ENCODE data around the gene KLHL9. TPM values are rescaled to one million over a fixed set of nuclear protein-coding genes. Genes with fewer than 3 reads are reported as not detected.
"Not testable (repeated sequence)": the region's sequence is repeated elsewhere in the genome, so short reads cannot be mapped to it uniquely, and the experiment has no call there.

The KLHL9 gene
- total RNA-seq (2014; rRNA removed; shearing (Covaris generic)) = 37.1 and 41.6 TPM in 2 replicates

DNA sequence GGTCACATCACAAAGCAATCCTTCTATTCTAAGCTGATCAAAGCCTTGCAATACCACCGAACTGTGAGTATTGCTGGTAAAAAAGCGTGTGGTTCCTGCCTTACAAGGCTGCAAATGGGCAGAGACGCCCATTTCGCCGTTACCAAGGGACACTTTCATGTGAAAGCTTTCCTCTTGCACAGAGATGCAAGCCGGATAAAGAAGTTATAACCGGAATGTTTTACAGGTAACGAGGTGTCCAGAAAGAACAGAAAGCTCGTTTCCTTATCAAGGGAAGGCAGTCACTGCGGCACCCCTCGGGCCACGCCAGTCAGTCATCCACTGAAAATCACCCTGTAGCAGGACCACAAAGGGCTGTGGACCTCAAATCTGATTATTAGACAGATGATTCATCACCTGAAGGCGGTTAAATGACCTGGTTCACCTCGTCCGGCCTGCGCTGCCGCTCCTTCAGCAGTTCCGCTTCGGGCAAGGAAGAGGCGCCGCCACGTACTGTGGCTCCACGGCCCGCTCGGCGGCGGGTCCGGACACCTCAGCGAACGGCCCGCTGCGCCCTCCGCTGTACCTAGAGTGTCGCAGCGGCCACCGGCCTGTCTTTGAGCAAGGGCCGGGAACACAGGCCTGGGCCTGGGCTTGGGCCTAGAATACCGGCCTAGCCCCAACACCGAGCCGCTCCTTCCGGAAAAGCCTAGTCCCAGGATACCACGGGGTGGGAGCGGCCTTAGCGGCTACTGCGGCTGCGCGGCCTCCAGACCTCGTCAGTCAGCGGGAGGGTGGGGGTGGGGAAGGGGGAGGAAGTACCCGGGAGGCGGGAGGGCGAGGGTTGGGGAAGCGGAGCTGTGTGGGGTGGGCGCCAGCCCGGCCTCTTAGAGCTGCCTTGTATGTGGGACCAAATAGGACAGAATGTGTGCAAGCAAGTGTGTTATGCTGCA lies at the start of gene KLHL9:
KLHL9 (minus strand) TSS at position 704 of the 932 bp plus-strand sequence; CDS start at position 159, 545 bp downstream.
- peak; percentile 82 for DNase-seq (ENCODE audit: low spot score)

GRCh38 chr9:21383627-21384026 lies 48.4 kb upstream of the KLHL9 start:
- DNase-seq (ENCODE audit: low spot score) = no peak

GRCh38 chr9:21381448-21382339 lies 46.5 kb upstream of the KLHL9 start:
- DNase-seq (ENCODE audit: low spot score) = no peak

- DNase-seq (ENCODE audit: low spot score) = not testable (repeated sequence)
Measured at GRCh38 chr9:21371467-21371866, 36.3 kb upstream of the KLHL9 start.

GRCh38 chr9:21367957-21368356 lies 32.8 kb upstream of the KLHL9 start, which contains the start of gene IFNA13:
Gene IFNA13, minus strand, starts transcription at chr9:21368057. Its CDS starts 47 bp downstream, at chr9:21368010.
- no peak for DNase-seq (ENCODE audit: low spot score)

DNA sequence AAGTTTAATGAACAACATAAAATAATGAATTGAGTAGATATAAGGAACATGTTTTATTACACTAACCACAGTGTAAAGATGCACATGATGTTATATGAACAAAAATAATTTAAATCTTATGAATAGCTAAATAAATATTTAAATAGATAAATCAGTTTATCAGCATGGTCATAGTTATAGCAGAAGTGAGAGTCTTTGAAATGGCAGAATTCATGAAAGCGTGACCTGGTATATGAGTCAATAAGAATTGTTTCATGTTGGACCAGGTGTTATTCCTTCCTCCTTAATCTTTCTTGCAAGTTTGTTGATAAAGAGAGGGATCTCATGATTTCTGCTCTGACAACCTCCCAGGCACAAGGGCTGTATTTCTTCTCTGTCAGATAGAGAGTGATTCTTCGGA lies 32.0 kb upstream of the KLHL9 start:
- not testable (repeated sequence) for DNase-seq (ENCODE audit: low spot score)

DNA sequence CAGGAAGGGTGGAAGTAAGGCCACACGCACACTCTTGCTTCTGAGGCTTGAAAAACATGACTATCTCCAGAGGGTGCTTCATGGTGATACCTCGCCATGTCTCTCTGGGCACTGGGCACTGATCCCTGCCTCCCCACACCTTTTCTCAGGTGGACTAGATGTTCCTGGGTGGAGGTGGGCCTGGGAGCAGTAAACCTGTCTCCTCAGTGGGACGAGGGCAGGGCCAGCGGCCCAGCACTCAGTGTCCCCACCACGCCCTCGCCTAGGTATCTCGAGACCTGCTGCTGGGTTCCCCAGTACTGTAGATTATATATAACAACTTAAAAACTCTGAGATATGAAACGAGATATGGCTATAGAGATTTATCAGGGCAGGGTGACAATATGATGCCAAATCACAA lies 27.1 kb upstream of the KLHL9 start:
- no peak for DNase-seq (ENCODE audit: low spot score)

DNA sequence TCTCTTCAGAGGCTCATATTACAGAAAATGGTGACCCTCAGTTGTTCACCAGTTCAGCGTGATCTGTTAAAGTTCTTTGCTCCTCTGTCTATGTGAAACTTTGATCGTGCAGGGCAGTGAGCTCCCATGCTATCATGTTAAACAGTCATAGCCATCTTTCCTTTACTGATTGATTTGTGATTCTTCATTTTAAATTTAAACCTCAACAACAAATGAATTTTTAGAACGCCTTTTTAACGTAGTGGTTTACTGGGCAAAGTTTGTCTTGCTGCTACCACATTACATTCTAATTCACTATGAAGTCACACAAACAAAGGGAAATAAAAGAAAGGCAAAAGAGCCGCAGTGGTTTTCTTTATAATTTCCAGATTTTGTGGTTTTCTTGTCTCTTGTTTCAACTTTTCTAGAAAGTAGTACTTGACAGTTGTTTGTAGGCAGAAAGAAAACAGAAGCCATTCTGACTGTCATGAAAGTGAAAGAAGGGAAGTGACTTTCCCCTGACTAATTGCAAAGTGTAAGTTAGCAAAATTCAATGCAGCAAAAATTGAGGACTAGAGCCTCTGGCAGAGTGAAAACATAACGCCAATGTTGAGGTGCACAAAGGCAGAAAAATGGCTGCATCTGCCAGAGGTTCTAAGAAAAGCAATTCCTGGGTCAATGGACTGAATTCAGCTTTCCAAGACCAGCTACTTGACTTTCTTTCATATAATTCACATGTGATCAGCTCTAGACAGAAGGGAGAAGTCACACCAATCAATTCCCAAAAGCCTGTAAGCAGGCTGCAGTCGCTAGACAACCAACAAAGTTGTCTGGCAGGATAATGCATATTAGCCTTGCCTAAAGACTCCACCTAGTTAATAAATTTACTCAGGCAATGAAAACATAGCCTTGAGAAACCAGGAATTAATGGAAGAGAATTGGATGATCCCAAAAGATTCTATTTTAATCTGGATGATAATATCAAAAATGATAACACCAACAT lies 22.6 kb upstream of the KLHL9 start:
- DNase-seq (ENCODE audit: low spot score) = no peak

DNA sequence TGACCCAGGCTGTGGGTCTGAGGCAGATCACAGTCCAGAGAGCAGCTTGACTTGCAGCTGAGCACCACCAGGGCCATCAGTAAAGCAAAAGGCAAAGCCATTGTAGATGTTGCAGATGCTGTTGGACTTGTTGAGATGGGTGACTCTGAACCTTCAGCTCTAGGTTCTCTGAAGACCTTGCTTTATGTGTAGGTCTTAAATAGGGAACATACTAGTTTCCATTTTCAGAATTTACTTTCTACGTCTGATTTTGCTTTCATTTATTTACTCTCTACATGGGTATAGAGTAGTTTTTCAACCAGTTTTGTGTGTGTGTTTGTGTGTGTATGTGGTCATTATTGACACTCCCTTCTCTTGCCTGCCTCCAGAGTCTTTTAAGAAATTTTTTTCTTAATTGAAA lies 15.6 kb upstream of the KLHL9 start, which contains the start of gene IFNA6:
IFNA6 (minus strand) TSS at position 101 of the 400 bp plus-strand sequence; CDS start at position 101, 0 bp downstream.
- DNase-seq (ENCODE audit: low spot score) = no peak

GRCh38 chr9:21348430-21348970 lies 13.3 kb upstream of the KLHL9 start:
- DNase-seq (ENCODE audit: low spot score) = no peak

GRCh38 chr9:21340735-21341134 lies 5.5 kb upstream of the KLHL9 start:
- no peak for DNase-seq (ENCODE audit: low spot score)

- DNase-seq (ENCODE audit: low spot score) = no peak
Measured at GRCh38 chr9:21336457-21336856, 1.3 kb upstream of the KLHL9 start.

GRCh38 chr9:21333226-21333625 lies 2.0 kb downstream of the KLHL9 start:
- DNase-seq (ENCODE audit: low spot score) = no peak

- DNase-seq (ENCODE audit: low spot score) = no peak
Measured at GRCh38 chr9:21331676-21332402, 3.4 kb downstream of the KLHL9 start.

DNA sequence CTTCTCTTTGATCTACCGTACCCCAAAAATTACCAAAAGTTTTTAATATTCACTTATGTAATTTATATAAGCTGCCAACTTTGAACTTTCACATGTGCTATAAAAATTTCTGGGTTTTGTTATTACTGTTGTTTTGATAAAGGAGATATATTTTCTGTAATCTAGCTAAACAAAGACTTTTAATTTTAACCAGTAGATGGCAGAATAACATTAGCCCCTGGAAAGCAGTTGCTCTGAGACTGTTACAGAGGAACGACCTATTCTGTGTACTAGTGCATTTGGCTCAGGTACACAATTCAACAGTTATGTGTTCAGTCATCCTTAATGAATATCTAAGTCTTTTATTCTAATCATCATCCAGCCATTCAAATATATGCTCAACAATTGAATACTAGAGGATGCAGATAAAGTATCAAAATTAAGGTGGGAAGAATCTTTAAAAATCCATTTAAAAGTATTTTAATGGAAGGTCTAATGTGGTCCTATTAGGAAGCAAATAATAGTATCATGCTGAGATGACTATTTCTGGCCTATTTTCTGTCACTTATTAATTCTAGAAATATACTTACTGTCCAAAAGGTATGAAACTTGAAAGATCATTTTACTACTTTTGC lies 8.6 kb downstream of the KLHL9 start:
- peak; percentile 48 for DNase-seq (ENCODE audit: low spot score)

DNA sequence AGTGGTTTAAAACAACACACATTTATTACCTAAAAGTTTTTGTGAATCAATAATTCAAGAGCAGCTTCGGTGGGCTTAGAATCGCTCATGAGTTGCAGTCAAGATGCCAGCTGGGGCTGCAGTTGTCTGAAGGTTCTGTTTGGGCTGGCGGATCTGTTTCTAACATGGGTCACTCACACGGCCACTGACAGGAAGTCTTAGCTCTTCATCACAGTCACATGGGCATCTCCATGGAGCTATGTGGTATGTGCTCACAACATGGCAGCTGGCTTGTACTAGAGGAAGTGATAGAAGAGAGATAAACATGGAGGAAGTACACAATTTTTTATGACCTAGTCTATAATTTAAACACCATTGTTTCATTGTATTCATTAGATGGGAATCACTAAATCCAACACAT lies 11.2 kb downstream of the KLHL9 start:
- no peak for DNase-seq (ENCODE audit: low spot score)

DNA sequence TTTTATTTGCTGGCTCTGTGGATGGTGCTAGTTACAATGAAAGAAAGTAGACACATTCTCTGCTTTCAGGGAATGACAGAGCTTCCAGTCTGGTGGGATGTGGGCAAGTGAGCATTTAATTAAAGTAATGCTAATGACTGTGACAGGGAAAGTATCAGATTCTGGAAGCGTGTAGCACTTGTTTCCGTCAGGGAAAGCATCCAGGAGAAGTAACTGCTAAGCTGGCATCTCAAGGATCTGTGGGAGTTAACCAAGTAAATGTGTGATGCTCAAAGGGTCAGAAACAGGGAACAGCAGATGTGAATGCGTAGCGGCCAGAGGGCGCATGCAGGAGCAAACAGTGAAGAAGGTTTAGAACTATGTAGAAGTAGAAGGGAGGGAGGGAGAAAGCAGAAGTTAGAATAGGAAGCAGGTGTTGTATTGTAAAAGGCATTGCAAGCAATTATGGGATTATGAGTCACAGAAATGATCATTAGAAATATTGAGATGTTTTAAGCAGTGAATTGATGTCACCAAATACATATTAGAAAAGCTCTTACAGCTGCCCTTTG lies 12.2 kb downstream of the KLHL9 start:
- DNase-seq (ENCODE audit: low spot score) = no peak

GRCh38 chr9:21320465-21320864 lies 14.7 kb downstream of the KLHL9 start:
- no peak for DNase-seq (ENCODE audit: low spot score)

Measured in A172 (cell line).